Hepatocyte (in vitro differentiated cells): ENCODE results near the gene PSD2. TPM values are rescaled to one million over a fixed set of nuclear protein-coding genes. Genes with fewer than 3 reads are reported as not detected.

Source experiments
- DNase-seq: peaks from one replicate; pipeline ENCODE4 v3.0.0-alpha.2; 2016; ENCODE audit warnings: low spot score
- H2AFZ ChIP-seq: fragments of 200-600 bp; sonication (generic); 2 replicates; pipeline ENCODE4 v1.6.0; 2016; ENCODE audit warnings: antibody characterized with exemption, mild to moderate bottlenecking
- H3K27ac ChIP-seq: fragments of 200-600 bp; sonication (generic); 2 replicates; pipeline ENCODE4 v1.5.1; 2016; ENCODE audit warnings: mild to moderate bottlenecking
- H3K27me3 ChIP-seq: fragments of 200-600 bp; sonication (generic); 2 replicates; pipeline ENCODE4 v1.6.1; 2016
- H3K36me3 ChIP-seq: fragments of 200-600 bp; sonication (generic); replicated peaks from 2 replicates; pipeline ENCODE4 v1.5.1; 2016; ENCODE audit warnings: low read depth; ENCODE audit not compliant: insufficient read depth
- H3K4me1 ChIP-seq: fragments of 200-600 bp; sonication (generic); 2 replicates; pipeline ENCODE4 v1.5.1; 2016; ENCODE audit warnings: mild to moderate bottlenecking, moderate library complexity; ENCODE audit not compliant: insufficient read depth
- H3K4me2 ChIP-seq: fragments of 200-600 bp; sonication (generic); 2 replicates; pipeline ENCODE4 v1.6.0; 2016
- H3K4me3 ChIP-seq: fragments of 200-600 bp; sonication (generic); 2 replicates; pipeline ENCODE4 v1.5.1; 2016; ENCODE audit warnings: mild to moderate bottlenecking
- H3K79me2 ChIP-seq: fragments of 200-600 bp; sonication (generic); 2 replicates; pipeline ENCODE4 v1.6.0; 2017; ENCODE audit warnings: mild to moderate bottlenecking
- H3K9me2 ChIP-seq: fragments of 200-600 bp; sonication (generic); replicated peaks from 2 replicates; pipeline ENCODE4 v1.6.0; 2017; ENCODE audit warnings: mild to moderate bottlenecking; ENCODE audit not compliant: insufficient read depth
- H3K9me3 ChIP-seq: fragments of 200-600 bp; sonication (generic); 2 replicates; pipeline ENCODE4 v1.5.1; 2016; ENCODE audit warnings: low read depth, mild to moderate bottlenecking
- H4K20me1 ChIP-seq: fragments of 200-600 bp; sonication (generic); 2 replicates; pipeline ENCODE4 v1.6.0; 2016; ENCODE audit warnings: mild to moderate bottlenecking; ENCODE audit not compliant: insufficient read depth, poor library complexity, severe bottlenecking
- EZH2 ChIP-seq: fragments of 200-600 bp; sonication (generic); IDR thresholded peaks from 2 replicates; pipeline ENCODE4 v1.6.1; 2016; ENCODE audit warnings: antibody characterized with exemption, mild to moderate bottlenecking, borderline replicate concordance
- EZH2phosphoT487 ChIP-seq: fragments of 200-600 bp; sonication (generic); IDR thresholded peaks from one replicate; pipeline ENCODE4 v1.6.1; 2018; ENCODE audit warnings: antibody characterized with exemption, mild to moderate bottlenecking, low read depth, moderate library complexity; ENCODE audit not compliant: unreplicated experiment, severe bottlenecking
- WGBS: methylation state at CpG from one replicate; pipeline ENCODE4 v1.1.6; 2016; ENCODE audit warnings: low lambda C conversion rate; ENCODE audit errors: missing lambda C conversion rate; 5-methylcytosine and 5-hydroxymethylcytosine counted together
- polyA plus RNA-seq: library from polyadenylated mRNA; unstranded; fragments of >200 nt; fragmentation: Nextera tagmentation; extraction: Ambion mirVana; gene quantifications from 2 replicates; pipeline ENCODE4 v1.2.1, GENCODE V29; 2016
- total RNA-seq: library from RNA; depleted of rRNA; stranded (reverse); fragments of >200 nt; gene quantifications from 2 replicates; pipeline ENCODE4 v1.2.3, GENCODE V29; 2014
- TF ChIP-seq, protein P1 (sequence below): fragments of 200-600 bp; sonication (generic); IDR thresholded peaks from 2 replicates; pipeline ENCODE4 v1.5.1; 2016; ENCODE audit warnings: antibody characterized with exemption, mild to moderate bottlenecking; ENCODE audit not compliant: poor library complexity

The PSD2 gene
- total and polyA plus RNA-seq, 2 experiments from 2014 or later: not detected

DNA sequence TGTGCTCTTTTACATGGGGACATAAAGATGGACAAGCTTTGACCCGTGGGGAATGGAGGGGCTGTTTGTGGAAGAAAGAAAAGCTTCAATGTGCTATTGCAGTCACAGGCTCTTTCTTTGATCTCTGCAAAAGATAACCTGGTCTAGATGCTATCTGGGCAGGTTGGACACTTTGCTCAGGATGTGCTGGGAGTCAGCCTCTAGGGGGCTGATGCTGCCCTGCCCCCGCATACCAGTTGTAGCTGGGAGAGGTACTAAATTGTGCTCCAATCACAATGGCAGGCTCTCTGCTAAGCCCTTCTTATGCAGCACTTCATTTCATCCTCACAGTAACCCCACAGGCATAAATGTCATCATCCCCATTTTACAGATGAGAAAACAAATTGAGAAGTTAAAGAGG lies 67.2 kb downstream of the PSD2 start:
- H3K9me3 ChIP-seq: no peaks in the 10 kb centered on the region
- no peaks in the 10 kb centered on the region for H3K36me3 ChIP-seq
- H3K4me3 ChIP-seq: no peak overlapping the region
- H3K27ac ChIP-seq: no peak overlapping the region
- no peaks in the 10 kb centered on the region for H3K9me2 ChIP-seq
- WGBS: 59% methylated on average over 2 of the region's 2 CpGs
- no peaks in the 10 kb centered on the region for H3K4me1 ChIP-seq
- peaks cover under 1% of the 10 kb centered on the region for H3K27me3 ChIP-seq
- no peak for DNase-seq
- TF ChIP-seq, protein P1, sequence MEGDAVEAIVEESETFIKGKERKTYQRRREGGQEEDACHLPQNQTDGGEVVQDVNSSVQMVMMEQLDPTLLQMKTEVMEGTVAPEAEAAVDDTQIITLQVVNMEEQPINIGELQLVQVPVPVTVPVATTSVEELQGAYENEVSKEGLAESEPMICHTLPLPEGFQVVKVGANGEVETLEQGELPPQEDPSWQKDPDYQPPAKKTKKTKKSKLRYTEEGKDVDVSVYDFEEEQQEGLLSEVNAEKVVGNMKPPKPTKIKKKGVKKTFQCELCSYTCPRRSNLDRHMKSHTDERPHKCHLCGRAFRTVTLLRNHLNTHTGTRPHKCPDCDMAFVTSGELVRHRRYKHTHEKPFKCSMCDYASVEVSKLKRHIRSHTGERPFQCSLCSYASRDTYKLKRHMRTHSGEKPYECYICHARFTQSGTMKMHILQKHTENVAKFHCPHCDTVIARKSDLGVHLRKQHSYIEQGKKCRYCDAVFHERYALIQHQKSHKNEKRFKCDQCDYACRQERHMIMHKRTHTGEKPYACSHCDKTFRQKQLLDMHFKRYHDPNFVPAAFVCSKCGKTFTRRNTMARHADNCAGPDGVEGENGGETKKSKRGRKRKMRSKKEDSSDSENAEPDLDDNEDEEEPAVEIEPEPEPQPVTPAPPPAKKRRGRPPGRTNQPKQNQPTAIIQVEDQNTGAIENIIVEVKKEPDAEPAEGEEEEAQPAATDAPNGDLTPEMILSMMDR: no peak
- TF ChIP-seq EZH2: no peak
- TF ChIP-seq EZH2phosphoT487: no peak
- no peaks in the 10 kb centered on the region for H4K20me1 ChIP-seq
- no peaks in the 10 kb centered on the region for H3K79me2 ChIP-seq
- no peak overlapping the region for H3K4me2 ChIP-seq
- no peak overlapping the region for H2AFZ ChIP-seq

DNA sequence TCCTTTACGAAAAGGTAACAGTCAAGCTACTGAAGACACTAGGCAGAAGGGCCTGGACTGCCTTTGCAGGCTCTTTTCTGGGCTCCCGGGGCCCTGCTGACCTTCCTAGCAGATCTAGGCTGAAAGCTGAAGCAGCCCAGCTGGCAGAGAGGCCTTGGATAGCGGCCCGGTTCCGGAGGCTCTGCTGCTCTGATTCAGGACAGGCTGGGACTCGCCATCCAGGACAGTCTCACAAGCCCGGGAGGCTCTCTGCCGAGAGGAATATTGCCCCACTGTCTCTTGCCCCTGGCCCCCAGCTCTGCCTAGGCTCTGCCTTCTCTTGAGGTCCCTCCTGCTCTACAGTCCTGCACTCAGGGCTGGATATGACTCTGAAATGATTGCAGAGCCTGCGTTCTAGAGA lies 67.8 kb downstream of the PSD2 start:
- no peak for DNase-seq
- no peak for TF ChIP-seq EZH2phosphoT487
- TF ChIP-seq, protein P1: no peak
- TF ChIP-seq EZH2: no peak
- Histone ChIP-seq H3K27me3 (no peaks in the 10 kb centered on the region), H4K20me1 (no peaks in the 10 kb centered on the region), H3K4me1 (no peaks in the 10 kb centered on the region), H3K79me2 (no peaks in the 10 kb centered on the region), H3K36me3 (no peaks in the 10 kb centered on the region), H3K4me2 (no peak overlapping the region), H3K27ac (no peak overlapping the region), H3K9me2 (no peaks in the 10 kb centered on the region), H3K4me3 (no peak overlapping the region), H3K9me3 (no peaks in the 10 kb centered on the region), H2AFZ (no peak overlapping the region)
- WGBS: 62% methylated on average over 9 of the region's 9 CpGs

DNA sequence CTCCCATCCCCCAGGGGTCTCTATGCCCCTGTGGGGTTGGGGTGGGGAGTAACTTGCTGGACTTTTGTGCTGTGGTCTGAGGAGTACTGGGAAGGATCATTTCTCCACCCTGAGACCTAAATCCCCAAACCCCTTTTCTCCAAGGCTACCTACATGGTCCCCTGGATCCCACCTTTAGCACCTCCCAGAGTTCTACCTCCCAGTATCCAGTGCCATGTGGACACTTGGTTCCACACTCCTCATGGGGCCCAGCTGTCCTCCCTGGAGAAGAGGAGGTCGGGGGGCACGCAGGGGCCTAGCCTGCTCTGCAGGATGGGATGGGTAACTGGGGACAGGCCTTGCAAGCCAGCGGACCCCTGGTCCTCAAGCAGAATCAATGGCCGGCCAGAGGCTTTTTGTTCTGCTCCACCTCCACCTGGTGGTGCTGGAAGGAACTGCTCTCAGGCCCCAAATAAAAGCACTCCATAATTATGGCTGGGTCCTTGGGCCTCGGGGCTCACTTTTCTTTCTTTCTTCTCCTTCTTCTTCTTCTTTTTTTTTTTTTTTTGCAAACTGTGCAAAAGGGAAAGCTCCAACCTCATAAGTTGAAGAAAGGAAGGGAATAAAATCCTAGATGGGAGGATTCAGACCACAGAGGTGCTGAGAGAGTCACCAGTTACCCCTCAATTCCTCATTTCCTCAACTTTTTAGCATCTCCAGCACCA lies 68.4 kb downstream of the PSD2 start:
- 21% methylated on average over 5 of the region's 5 CpGs for WGBS
- peak; percentile 78 for DNase-seq
- H3K4me3 ChIP-seq: no peak overlapping the region

More for the DNA sequence above, 68.4 kb downstream of the PSD2 start:
- Histone ChIP-seq H3K36me3 (no peaks in the 10 kb centered on the region), H3K4me2 (no peak overlapping the region), H3K4me1 (no peaks in the 10 kb centered on the region), H3K27me3 (no peaks in the 10 kb centered on the region), H2AFZ (no peak overlapping the region), H3K27ac (no peak overlapping the region), H3K9me2 (no peaks in the 10 kb centered on the region), H3K9me3 (no peaks in the 10 kb centered on the region), H4K20me1 (no peaks in the 10 kb centered on the region), H3K79me2 (no peaks in the 10 kb centered on the region)
- TF ChIP-seq, protein P1: peak; percentile 74
- TF ChIP-seq EZH2: no peak
